ENCODE results near the gene CBLN1. TPM values are rescaled to one million over a fixed set of nuclear protein-coding genes. Genes with fewer than 3 reads are reported as not detected.

Gene CBLN1
- total and polyA plus RNA-seq, 4 donors: 16.4 to 44.9 (median 29.8) TPM

DNA sequence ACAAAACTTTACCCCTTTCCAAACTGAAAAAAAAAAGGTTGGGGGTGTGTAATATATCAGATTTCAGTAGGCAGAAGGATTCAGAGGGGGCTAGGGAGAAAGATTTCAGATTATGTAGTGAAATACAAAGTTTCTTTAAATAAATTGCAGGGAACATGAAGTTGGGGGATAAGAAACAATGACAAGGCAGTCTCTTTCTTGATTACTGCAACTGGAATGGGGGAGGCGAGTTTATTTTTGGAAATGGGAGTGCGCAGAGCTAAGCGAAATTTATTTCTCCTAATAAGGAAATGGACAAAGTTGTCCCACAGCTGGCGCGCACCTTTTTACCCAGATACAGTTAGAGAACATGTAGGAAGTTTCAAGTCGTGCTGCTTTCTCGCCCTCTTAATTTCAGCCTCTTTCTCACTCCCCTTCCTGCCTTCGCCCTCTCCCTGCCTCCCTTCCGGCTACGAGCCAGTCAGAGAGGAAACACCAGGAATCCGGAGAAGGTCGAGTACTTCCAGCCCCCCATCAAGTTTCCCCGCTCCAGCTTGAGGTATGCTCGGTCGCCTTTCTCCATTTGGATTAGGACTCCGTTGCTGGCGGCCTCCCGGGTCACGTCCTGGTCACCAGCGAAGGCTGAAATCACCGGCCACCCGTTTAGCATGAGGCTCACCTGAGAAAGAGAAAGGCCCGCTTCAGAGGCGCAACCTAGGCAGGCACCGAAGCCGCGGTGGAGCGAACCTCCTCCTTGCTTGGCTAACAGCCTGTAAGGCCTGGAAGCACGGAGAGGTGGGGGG, 2.5 kb downstream of the CBLN1 start:
- Histone ChIP-seq H3K27ac (ENCODE audit: low read depth, low read length) (no peak overlapping the region), H3K9me3 (ENCODE audit: control insufficient read depth, insufficient read depth, low read length) (no peaks in the 10 kb centered on the region), H3K27me3 (ENCODE audit: control insufficient read depth, insufficient read depth, low read length) (peaks cover 88% of the 10 kb centered on the region), H3K36me3 (ENCODE audit: control insufficient read depth, insufficient read depth, low read length) (peaks cover 2% of the 10 kb centered on the region), H3K4me3 (ENCODE audit: low read depth, low read length) (no peak overlapping the region), H3K4me1 (ENCODE audit: control insufficient read depth, insufficient read depth, low read length) (peaks cover 62% of the 10 kb centered on the region)
- WGBS (ENCODE audit: insufficient coverage): 10% methylated on average over 27 of the region's 29 CpGs
- peak in 2 of 6 donors; percentile 10 to 28 for DNase-seq (ENCODE audit: low read depth in 4 of 6, low spot score in 6 of 6)

DNA sequence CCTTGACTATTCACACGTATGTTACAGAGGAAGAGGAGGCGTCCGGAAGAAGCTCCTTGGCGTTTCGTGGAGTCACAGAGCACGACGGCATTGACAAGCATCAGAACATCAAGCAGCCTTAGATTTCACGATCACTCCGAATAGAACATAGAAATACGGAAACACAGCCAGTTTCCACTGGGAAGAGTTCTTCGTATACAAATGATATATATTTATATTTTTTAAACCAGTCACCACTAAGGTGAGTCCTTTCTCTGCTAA, 3.1 kb downstream of the CBLN1 start:
- H3K27ac ChIP-seq (ENCODE audit: low read depth, low read length): no peak overlapping the region
- 5% methylated on average over 5 of the region's 11 CpGs for WGBS (ENCODE audit: insufficient coverage)
- H3K4me1 ChIP-seq (ENCODE audit: control insufficient read depth, insufficient read depth, low read length): peaks cover 58% of the 10 kb centered on the region
- no peaks in the 10 kb centered on the region for H3K9me3 ChIP-seq (ENCODE audit: control insufficient read depth, insufficient read depth, low read length)
- H3K4me3 ChIP-seq (ENCODE audit: low read depth, low read length): no peak overlapping the region
- peaks cover 88% of the 10 kb centered on the region for H3K27me3 ChIP-seq (ENCODE audit: control insufficient read depth, insufficient read depth, low read length)
- peak in 2 of 6 donors; percentile 9 to 40 for DNase-seq (ENCODE audit: low read depth in 4 of 6, low spot score in 6 of 6)
- peaks cover 2% of the 10 kb centered on the region for H3K36me3 ChIP-seq (ENCODE audit: control insufficient read depth, insufficient read depth, low read length)

DNA sequence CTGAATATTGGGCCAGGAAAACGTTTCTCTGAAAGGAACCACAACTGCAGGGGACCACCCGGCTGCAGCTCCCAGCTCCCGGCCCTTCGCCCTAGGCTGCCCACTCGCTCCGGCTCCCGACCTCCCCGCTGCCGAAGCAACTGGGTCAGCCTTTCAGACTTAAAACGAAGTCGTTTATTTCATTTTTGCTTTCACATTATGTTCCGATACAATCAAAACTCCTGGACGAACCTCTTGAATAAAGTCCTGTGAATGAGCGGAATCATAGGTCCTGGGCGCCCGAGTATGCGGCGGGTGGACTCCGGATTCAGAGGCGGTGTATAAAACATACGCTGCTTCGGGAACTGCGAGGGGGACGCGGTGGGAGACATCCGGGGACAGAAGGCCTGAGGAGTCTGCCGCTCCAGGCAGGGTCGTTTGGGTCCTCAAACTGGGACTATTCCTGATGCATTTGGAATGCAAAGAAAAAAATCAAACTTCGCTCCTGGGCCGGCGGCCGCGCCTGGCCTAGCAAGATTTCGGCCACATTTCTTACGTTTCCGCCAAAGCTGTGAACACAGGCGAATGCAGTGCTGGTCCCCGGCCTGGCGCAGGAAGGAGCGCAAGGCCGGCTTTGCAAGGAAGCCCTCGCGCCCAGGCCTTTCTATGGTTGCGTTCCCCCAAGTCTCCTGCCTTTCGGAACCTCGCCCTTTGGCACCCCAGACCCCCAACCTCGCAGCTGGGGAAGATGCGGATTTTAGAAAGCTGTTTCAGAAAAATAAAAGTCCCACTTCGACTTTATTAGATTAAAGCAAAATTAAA, 3.7 kb downstream of the CBLN1 start:
- DNase-seq (ENCODE audit: low read depth in 4 of 6, low spot score in 6 of 6): peak in 2 of 6 donors; percentile 28 to 36

DNA sequence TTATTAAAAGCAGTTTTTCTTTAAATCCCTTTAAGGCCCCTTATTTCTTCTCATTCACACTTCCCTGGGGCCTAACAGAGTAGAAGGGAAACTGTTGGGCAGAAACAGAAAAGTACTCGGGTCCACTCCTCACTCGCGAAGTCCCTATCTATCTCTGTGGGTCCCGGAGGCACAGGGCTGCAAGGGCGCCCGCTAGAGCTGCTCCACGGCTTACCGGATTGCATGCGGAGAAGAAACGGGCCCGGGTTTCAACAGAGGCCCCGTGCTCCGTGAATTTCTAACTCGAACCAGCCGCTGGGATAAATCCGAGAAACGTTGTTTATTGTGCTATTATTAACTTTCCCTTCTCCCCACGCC, 4.3 kb downstream of the CBLN1 start:
- Histone ChIP-seq H3K36me3 (ENCODE audit: control insufficient read depth, insufficient read depth, low read length) (peaks cover 2% of the 10 kb centered on the region), H3K9me3 (ENCODE audit: control insufficient read depth, insufficient read depth, low read length) (no peaks in the 10 kb centered on the region), H3K4me3 (ENCODE audit: low read depth, low read length) (no peak overlapping the region), H3K27ac (ENCODE audit: low read depth, low read length) (no peak overlapping the region), H3K27me3 (ENCODE audit: control insufficient read depth, insufficient read depth, low read length) (peaks cover 88% of the 10 kb centered on the region), H3K4me1 (ENCODE audit: control insufficient read depth, insufficient read depth, low read length) (peaks cover 46% of the 10 kb centered on the region)
- peak in 2 of 6 donors; percentile 4 to 29 for DNase-seq (ENCODE audit: low read depth in 4 of 6, low spot score in 6 of 6)
- 2% methylated on average over 7 of the region's 18 CpGs for WGBS (ENCODE audit: insufficient coverage)

More for the DNA sequence above, 3.7 kb downstream of the CBLN1 start:
- 14% methylated on average over 44 of the region's 49 CpGs for WGBS (ENCODE audit: insufficient coverage)
- Histone ChIP-seq H3K36me3 (ENCODE audit: control insufficient read depth, insufficient read depth, low read length) (peaks cover 2% of the 10 kb centered on the region), H3K9me3 (ENCODE audit: control insufficient read depth, insufficient read depth, low read length) (no peaks in the 10 kb centered on the region), H3K4me1 (ENCODE audit: control insufficient read depth, insufficient read depth, low read length) (peaks cover 52% of the 10 kb centered on the region), H3K27me3 (ENCODE audit: control insufficient read depth, insufficient read depth, low read length) (peaks cover 88% of the 10 kb centered on the region), H3K27ac (ENCODE audit: low read depth, low read length) (no peak overlapping the region), H3K4me3 (ENCODE audit: low read depth, low read length) (no peak overlapping the region)

DNA sequence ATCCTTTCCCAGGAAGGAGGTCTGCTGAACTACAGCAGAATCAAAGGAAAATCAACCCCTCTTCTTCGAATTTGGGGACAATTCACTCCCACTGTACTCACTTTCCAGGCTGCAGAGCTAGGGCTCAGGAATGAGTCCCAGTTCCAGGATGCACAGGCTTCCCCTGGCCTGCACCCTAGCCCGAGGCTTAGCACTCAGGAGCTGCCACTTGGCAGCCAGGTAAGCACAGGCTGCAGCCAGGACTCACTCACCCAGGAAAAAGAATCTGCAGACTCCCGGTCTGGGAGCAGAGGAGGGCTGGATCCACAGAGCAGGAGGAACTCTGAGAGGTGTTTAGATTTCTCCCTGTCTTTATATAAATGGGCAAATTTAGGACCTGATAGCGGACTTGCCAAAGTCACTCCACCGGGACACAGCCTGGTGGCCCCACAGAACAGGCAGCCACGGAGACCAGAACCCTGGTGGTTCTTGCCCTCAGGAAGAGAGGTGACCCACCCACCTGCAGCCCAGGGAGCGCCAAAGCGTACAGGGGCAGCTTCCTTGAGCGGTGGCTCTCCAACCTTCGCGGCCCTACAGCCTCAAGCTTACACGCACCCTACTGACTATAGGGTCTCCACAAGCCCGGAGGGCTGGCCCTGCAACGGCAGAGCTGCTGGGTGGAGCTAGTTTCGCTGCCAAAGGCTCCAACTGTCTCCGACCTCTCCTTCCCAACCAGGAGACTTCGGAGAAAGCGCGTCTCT, 4.8 kb downstream of the CBLN1 start:
- DNase-seq (ENCODE audit: low read depth in 4 of 6, low spot score in 6 of 6): no peak
- 22% methylated on average over 13 of the region's 19 CpGs for WGBS (ENCODE audit: insufficient coverage)
- Histone ChIP-seq H3K9me3 (ENCODE audit: control insufficient read depth, insufficient read depth, low read length) (no peaks in the 10 kb centered on the region), H3K36me3 (ENCODE audit: control insufficient read depth, insufficient read depth, low read length) (peaks cover 2% of the 10 kb centered on the region), H3K27ac (ENCODE audit: low read depth, low read length) (no peak overlapping the region), H3K4me1 (ENCODE audit: control insufficient read depth, insufficient read depth, low read length) (peaks cover 46% of the 10 kb centered on the region), H3K4me3 (ENCODE audit: low read depth, low read length) (no peak overlapping the region), H3K27me3 (ENCODE audit: control insufficient read depth, insufficient read depth, low read length) (peaks cover 89% of the 10 kb centered on the region)

DNA sequence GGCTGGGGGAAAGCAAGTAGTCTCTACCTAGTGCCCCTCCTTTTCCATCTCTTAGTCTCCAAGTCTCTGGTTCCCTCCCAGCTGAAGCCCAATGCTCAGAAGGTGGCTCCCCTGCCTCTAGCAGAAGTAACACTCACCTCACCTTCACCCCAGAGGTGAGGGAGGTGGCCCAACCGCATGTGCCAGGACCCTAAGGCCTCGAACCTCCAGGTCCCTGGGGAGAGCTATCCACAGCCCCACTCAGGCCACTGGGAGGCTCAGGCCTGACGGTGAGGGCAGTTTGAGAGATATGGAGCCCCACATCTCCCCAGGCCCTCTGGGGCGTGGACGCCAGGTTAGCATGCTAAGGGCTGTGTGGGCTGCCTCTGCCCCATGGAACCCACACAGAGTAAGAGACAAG, 5.8 kb downstream of the CBLN1 start:
- H3K27me3 ChIP-seq (ENCODE audit: control insufficient read depth, insufficient read depth, low read length): peaks cover 86% of the 10 kb centered on the region
- H3K4me1 ChIP-seq (ENCODE audit: control insufficient read depth, insufficient read depth, low read length): peaks cover 42% of the 10 kb centered on the region
- DNase-seq (ENCODE audit: low read depth in 4 of 6, low spot score in 6 of 6): no peak
- peaks cover 2% of the 10 kb centered on the region for H3K36me3 ChIP-seq (ENCODE audit: control insufficient read depth, insufficient read depth, low read length)
- no peak overlapping the region for H3K4me3 ChIP-seq (ENCODE audit: low read depth, low read length)
- no peak overlapping the region for H3K27ac ChIP-seq (ENCODE audit: low read depth, low read length)
- no peaks in the 10 kb centered on the region for H3K9me3 ChIP-seq (ENCODE audit: control insufficient read depth, insufficient read depth, low read length)
- WGBS (ENCODE audit: insufficient coverage): 42% methylated on average over 4 of the region's 5 CpGs

DNA sequence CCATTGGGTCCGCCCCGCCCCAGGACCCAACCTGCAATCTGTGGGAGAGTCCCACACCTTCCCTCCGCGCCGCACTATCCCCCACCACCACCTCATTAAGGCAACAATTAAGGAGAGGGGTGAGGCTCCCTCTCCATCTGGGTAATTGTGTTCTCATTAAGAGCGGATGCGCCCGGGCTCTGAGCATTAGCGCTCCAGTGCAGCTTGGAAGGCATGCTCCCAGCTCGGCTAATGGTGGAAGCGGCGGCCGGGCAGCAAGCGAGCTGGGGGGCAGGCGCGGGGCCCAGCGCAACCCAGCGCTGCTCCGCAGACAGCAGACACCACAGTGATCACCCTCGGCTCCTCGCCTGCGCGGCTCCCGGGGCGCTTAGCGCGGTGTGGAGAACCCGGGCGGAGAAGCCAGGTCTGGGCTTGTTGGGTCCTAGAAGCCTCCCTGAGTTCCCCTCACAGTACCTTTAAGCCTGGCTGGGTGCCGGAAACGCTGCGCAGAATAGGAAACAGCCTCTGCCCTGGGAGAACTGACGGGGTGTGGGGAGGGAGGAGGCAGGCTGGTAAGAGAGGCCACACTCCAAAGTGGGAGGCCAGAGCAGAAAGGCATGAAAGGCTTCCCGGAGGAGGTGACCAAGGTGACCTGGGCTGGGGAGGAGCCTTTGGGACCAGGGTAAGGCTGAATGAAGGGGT, 6.4 kb downstream of the CBLN1 start:
- H3K4me1 ChIP-seq (ENCODE audit: control insufficient read depth, insufficient read depth, low read length): peaks cover 35% of the 10 kb centered on the region
- 2% methylated on average over 31 of the region's 34 CpGs for WGBS (ENCODE audit: insufficient coverage)
- peaks cover 79% of the 10 kb centered on the region for H3K27me3 ChIP-seq (ENCODE audit: control insufficient read depth, insufficient read depth, low read length)
- H3K9me3 ChIP-seq (ENCODE audit: control insufficient read depth, insufficient read depth, low read length): no peaks in the 10 kb centered on the region
- DNase-seq (ENCODE audit: low read depth in 4 of 6, low spot score in 6 of 6): peak in 2 of 6 donors; percentile 4 to 71
- H3K36me3 ChIP-seq (ENCODE audit: control insufficient read depth, insufficient read depth, low read length): peaks cover 2% of the 10 kb centered on the region
- no peak overlapping the region for H3K27ac ChIP-seq (ENCODE audit: low read depth, low read length)
- H3K4me3 ChIP-seq (ENCODE audit: low read depth, low read length): no peak overlapping the region

DNA sequence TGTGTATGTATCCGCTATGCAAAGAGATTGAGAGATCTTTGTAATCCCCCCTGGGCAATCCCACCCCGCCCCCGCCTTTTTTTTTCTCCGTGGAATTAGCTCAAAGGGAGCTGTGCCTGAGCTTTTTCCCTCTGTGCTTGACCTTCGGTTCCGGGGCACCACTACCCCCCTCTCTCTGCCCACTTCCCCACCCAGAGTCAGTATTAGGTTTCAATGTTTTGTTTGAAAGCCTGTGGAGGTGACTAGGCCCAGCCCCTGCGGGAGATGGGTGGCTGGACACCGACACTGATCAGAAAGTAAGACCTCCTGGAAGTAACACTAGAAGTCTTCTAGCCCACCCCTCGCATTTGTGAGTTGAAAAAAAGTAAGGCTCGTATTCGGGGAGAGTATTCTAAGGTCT, 7.0 kb downstream of the CBLN1 start:
- Histone ChIP-seq H3K9me3 (ENCODE audit: control insufficient read depth, insufficient read depth, low read length) (no peaks in the 10 kb centered on the region), H3K27me3 (ENCODE audit: control insufficient read depth, insufficient read depth, low read length) (peaks cover 73% of the 10 kb centered on the region), H3K27ac (ENCODE audit: low read depth, low read length) (no peak overlapping the region), H3K36me3 (ENCODE audit: control insufficient read depth, insufficient read depth, low read length) (peaks cover 2% of the 10 kb centered on the region), H3K4me3 (ENCODE audit: low read depth, low read length) (no peak overlapping the region), H3K4me1 (ENCODE audit: control insufficient read depth, insufficient read depth, low read length) (peaks cover 29% of the 10 kb centered on the region)
- no peak for DNase-seq (ENCODE audit: low read depth in 4 of 6, low spot score in 6 of 6)
- WGBS (ENCODE audit: insufficient coverage): 0% methylated on average over 3 of the region's 11 CpGs

DNA sequence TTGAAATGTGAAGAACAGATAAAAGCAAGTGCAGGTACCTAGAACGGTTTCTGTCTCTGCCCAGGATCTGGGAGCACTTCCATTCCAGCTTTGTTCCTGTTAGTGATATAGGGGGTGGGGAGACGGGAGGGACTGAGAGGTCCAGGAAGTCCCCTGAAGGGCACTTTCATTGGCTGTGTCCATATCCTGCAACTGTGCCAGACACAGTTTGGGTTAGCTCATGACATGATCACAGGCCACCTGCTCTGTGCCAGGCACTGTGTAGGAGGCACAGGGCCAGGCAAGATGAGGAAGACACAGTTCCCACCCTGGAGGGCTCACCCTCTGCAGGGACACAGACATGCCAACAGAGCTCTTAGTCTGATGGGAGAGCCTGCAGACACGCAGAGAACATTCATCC, 7.9 kb downstream of the CBLN1 start:
- 56% methylated on average over 3 of the region's 3 CpGs for WGBS (ENCODE audit: insufficient coverage)
- no peak overlapping the region for H3K4me3 ChIP-seq (ENCODE audit: low read depth, low read length)
- DNase-seq (ENCODE audit: low read depth in 4 of 6, low spot score in 6 of 6): no peak
- peaks cover 24% of the 10 kb centered on the region for H3K4me1 ChIP-seq (ENCODE audit: control insufficient read depth, insufficient read depth, low read length)
- peaks cover 65% of the 10 kb centered on the region for H3K27me3 ChIP-seq (ENCODE audit: control insufficient read depth, insufficient read depth, low read length)
- no peak overlapping the region for H3K27ac ChIP-seq (ENCODE audit: low read depth, low read length)
- peaks cover 2% of the 10 kb centered on the region for H3K36me3 ChIP-seq (ENCODE audit: control insufficient read depth, insufficient read depth, low read length)
- no peaks in the 10 kb centered on the region for H3K9me3 ChIP-seq (ENCODE audit: control insufficient read depth, insufficient read depth, low read length)
